HEK293 (cell line): ENCODE data around the gene ANTXR2.

Experiments used
- HOXA7 ChIP-seq: sonication (generic); formaldehyde crosslinking; IDR thresholded peaks from 2 replicates; pipeline ENCODE4 v1.8.1; 2022; ENCODE audit warnings: missing genetic modification reagents, borderline replicate concordance
- ZEB2 ChIP-seq: fragments of 450-650 bp; formaldehyde crosslinking; IDR thresholded peaks from 2 replicates; pipeline ENCODE4 v1.5.1; 2016; ENCODE audit warnings: missing biosample characterization, missing genetic modification characterization
- ZNF530 ChIP-seq: fragments of 450-650 bp; formaldehyde crosslinking; IDR thresholded peaks from 2 replicates; pipeline ENCODE4 v1.5.1; 2016; ENCODE audit warnings: low read depth, missing biosample characterization, missing genetic modification characterization
- ZNF776 ChIP-seq: fragments of 450-650 bp; formaldehyde crosslinking; IDR thresholded peaks from 2 replicates; pipeline ENCODE4 v1.5.0; 2017; ENCODE audit warnings: missing biosample characterization, missing genetic modification characterization, borderline replicate concordance
- TF ChIP-seq, protein P1 (sequence below): fragments of 450-650 bp; formaldehyde crosslinking; IDR thresholded peaks from 2 replicates; pipeline ENCODE4 v1.5.1; 2016; ENCODE audit warnings: missing biosample characterization, missing genetic modification characterization
- TF ChIP-seq, protein P2 (sequence below): fragments of 450-650 bp; formaldehyde crosslinking; IDR thresholded peaks from 2 replicates; pipeline ENCODE4 v1.5.1; 2016; ENCODE audit warnings: missing biosample characterization, missing genetic modification characterization
- TF ChIP-seq, protein P3 (sequence below): fragments of 450-650 bp; formaldehyde crosslinking; IDR thresholded peaks from 2 replicates; pipeline ENCODE4 v1.5.1; 2016; ENCODE audit warnings: missing biosample characterization, missing genetic modification characterization, low read depth

- TF ChIP-seq, protein P1, sequence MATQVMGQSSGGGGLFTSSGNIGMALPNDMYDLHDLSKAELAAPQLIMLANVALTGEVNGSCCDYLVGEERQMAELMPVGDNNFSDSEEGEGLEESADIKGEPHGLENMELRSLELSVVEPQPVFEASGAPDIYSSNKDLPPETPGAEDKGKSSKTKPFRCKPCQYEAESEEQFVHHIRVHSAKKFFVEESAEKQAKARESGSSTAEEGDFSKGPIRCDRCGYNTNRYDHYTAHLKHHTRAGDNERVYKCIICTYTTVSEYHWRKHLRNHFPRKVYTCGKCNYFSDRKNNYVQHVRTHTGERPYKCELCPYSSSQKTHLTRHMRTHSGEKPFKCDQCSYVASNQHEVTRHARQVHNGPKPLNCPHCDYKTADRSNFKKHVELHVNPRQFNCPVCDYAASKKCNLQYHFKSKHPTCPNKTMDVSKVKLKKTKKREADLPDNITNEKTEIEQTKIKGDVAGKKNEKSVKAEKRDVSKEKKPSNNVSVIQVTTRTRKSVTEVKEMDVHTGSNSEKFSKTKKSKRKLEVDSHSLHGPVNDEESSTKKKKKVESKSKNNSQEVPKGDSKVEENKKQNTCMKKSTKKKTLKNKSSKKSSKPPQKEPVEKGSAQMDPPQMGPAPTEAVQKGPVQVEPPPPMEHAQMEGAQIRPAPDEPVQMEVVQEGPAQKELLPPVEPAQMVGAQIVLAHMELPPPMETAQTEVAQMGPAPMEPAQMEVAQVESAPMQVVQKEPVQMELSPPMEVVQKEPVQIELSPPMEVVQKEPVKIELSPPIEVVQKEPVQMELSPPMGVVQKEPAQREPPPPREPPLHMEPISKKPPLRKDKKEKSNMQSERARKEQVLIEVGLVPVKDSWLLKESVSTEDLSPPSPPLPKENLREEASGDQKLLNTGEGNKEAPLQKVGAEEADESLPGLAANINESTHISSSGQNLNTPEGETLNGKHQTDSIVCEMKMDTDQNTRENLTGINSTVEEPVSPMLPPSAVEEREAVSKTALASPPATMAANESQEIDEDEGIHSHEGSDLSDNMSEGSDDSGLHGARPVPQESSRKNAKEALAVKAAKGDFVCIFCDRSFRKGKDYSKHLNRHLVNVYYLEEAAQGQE (tag by site-specific recombination): no peak
- no peak for TF ChIP-seq ZEB2
- no peak for TF ChIP-seq ZNF776 (tag by site-specific recombination)
- TF ChIP-seq HOXA7: no peak
- TF ChIP-seq, protein P2, sequence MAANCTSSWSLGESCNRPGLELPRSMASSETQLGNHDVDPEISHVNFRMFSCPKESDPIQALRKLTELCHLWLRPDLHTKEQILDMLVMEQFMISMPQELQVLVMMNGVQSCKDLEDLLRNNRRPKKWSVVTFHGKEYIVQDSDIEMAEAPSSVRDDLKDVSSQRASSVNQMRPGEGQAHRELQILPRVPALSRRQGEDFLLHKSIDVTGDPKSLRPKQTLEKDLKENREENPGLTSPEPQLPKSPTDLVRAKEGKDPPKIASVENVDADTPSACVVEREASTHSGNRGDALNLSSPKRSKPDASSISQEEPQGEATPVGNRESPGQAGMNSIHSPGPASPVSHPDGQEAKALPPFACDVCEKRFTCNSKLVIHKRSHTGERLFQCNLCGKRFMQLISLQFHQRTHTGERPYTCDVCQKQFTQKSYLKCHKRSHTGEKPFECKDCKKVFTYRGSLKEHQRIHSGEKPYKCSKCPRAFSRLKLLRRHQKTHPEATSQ (tag by site-specific recombination): no peak
- TF ChIP-seq, protein P3, sequence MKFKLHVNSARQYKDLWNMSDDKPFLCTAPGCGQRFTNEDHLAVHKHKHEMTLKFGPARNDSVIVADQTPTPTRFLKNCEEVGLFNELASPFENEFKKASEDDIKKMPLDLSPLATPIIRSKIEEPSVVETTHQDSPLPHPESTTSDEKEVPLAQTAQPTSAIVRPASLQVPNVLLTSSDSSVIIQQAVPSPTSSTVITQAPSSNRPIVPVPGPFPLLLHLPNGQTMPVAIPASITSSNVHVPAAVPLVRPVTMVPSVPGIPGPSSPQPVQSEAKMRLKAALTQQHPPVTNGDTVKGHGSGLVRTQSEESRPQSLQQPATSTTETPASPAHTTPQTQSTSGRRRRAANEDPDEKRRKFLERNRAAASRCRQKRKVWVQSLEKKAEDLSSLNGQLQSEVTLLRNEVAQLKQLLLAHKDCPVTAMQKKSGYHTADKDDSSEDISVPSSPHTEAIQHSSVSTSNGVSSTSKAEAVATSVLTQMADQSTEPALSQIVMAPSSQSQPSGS: no peak
- TF ChIP-seq ZNF530 (tag by site-specific recombination): no peak
Observed at GRCh38 chr4:80009806-80010205, 63.2 kb downstream of the ANTXR2 start.
